Right lobe of liver (tissue), 6 donors: ENCODE data around the gene CRNKL1. TPM values are rescaled to one million over a fixed set of nuclear protein-coding genes. Genes with fewer than 3 reads are reported as not detected.

Source experiments
- ATAC-seq, 4 donors: fragments of 200-7000 bp; cut with Tn5 transposase; one replicate each; pipeline ENCODE4 v1.9.1; 2020; ENCODE audit warnings: mild to moderate bottlenecking in 4 of 4, moderate library complexity in 4 of 4
- DNase-seq, 3 donors: peaks; one replicate each; pipeline ENCODE4 v3.0.0-alpha.2; 2020
- H3K27ac ChIP-seq, 3 donors: fragments of 200-600 bp; one replicate each; pipeline ENCODE4 v1.8.0; 2022
- H3K27me3 ChIP-seq, 2 donors: fragments of 200-600 bp; one replicate each; pipeline ENCODE4 v1.8.0; 2022
- H3K36me3 ChIP-seq, 4 donors: fragments of 200-600 bp; sonication (generic) in 1 of 4; one replicate each; pipeline versions ENCODE4 v1.5.1 to v1.8.0; 2017 to 2022; ENCODE audit warnings: control low read depth in 1 of 4
- H3K4me1 ChIP-seq, 4 donors: fragments of 200-600 bp; sonication (generic) in 1 of 4; one replicate each; pipeline versions ENCODE4 v1.5.1 to v1.8.0; 2017 to 2022; ENCODE audit warnings: control low read depth in 1 of 4
- H3K4me3 ChIP-seq, 3 donors: fragments of 200-600 bp; one replicate each; pipeline ENCODE4 v1.8.0; 2022
- H3K9me3 ChIP-seq, 4 donors: fragments of 200-600 bp; sonication (generic) in 1 of 4; one replicate each; pipeline versions ENCODE4 v1.5.1 to v1.8.0; 2017 to 2022; ENCODE audit warnings: control low read depth in 1 of 4
- CTCF ChIP-seq, 4 donors: fragments of 200-600 bp in 3 of 4; fragments of 450-650 bp in 1 of 4; IDR thresholded peaks; one replicate each; pipeline versions ENCODE4 v1.5.1 to v1.8.0; 2016 to 2022; ENCODE audit warnings: antibody characterized with exemption in 4 of 4, mild to moderate bottlenecking in 2 of 4
- POLR2A ChIP-seq: fragments of 450-650 bp; IDR thresholded peaks from one replicate; pipeline ENCODE4 v1.6.1; 2017; ENCODE audit warnings: antibody characterized with exemption, mild to moderate bottlenecking
- WGBS: methylation state at CpG from one replicate; pipeline ENCODE4 v1.1.6; 2018; ENCODE audit warnings: low coverage, low lambda C conversion rate; ENCODE audit not compliant: insufficient coverage; ENCODE audit errors: missing lambda C conversion rate; 5-methylcytosine and 5-hydroxymethylcytosine counted together
- intact Hi-C, 2 donors: fragments of 100-400 bp; cut with DNase I; formaldehyde crosslinking; loops; one replicate each; pipeline versions ENCODE4 v1.11.2 to v1.14.1; 2022
- total RNA-seq, 6 experiments: library from RNA; depleted of rRNA in 2 of 6; stranded (reverse); fragments of >200 nt in 2 of 6; fragmentation: NEBNext Ultra II Directional in 3 of 6; extraction: Animal tissue kit (Norgen Biotek cat#: 25700) in 3 of 6; gene quantifications; one replicate each; pipeline versions ENCODE4 v1.1.0 to v1.2.4, GENCODE V29; 2016 to 2023
- donor health status: DM: no; HTN: yes; CAD: no.
- donor health status: DM: no; HTN: no; CAD: no.
- donor health status: DM: no; HTN: no; CAD: no.
- donor health status: DM: no; HTN: yes; CAD: no.
- donor health status: DM: no; HTN: yes; CAD: no.

CRNKL1 gene
- total RNA-seq, 6 experiments from 2014 or later = 5.5 to 13.2 (median 7.2) TPM

- Histone ChIP-seq H3K27ac (no peak overlapping the region), H3K4me1 (no peaks in the 10 kb centered on the region), H3K9me3 (no peaks in the 10 kb centered on the region), H3K4me3 (no peak overlapping the region), H3K36me3 (peaks cover 0 to 99% (median 47%) of the 10 kb centered on the region in 4 donors), H3K27me3 (no peaks in the 10 kb centered on the region)
- DNase-seq = no peak
- no peak for TF ChIP-seq POLR2A
- no peak for TF ChIP-seq CTCF (IDR thresholded peaks at IDR 0.05)
- intact Hi-C loops = no loop called here
- WGBS = 85% methylated on average over 3 of the region's 3 CpGs
- ATAC-seq = no peak
Measured at GRCh38 chr20:20036756-20037155, 15.5 kb downstream of the CRNKL1 start.

- Histone ChIP-seq H3K4me3 (no peak overlapping the region), H3K36me3 (peaks cover 0 to 79% (median 35%) of the 10 kb centered on the region in 4 donors), H3K27me3 (no peaks in the 10 kb centered on the region), H3K9me3 (no peaks in the 10 kb centered on the region), H3K4me1 (no peaks in the 10 kb centered on the region), H3K27ac (no peak overlapping the region)
- TF ChIP-seq CTCF (IDR thresholded peaks at IDR 0.05) (no peak), POLR2A (no peak)
- intact Hi-C loops = no loop called here
- WGBS = 83% methylated on average over 4 of the region's 4 CpGs
- DNase-seq (no peak), ATAC-seq (no peak)
Measured at GRCh38 chr20:20034486-20034885, 17.8 kb downstream of the CRNKL1 start.

GRCh38 chr20:20031790-20032189, 20.5 kb downstream of the CRNKL1 start:
- ATAC-seq (no peak), DNase-seq (no peak)
- H3K4me1 ChIP-seq = no peaks in the 10 kb centered on the region
- no peak overlapping the region for H3K4me3 ChIP-seq
- no peaks in the 10 kb centered on the region for H3K9me3 ChIP-seq
- no peak for TF ChIP-seq POLR2A
- no peak for TF ChIP-seq CTCF (IDR thresholded peaks at IDR 0.05)
- H3K27me3 ChIP-seq = no peaks in the 10 kb centered on the region
- intact Hi-C loops = no loop called here
- peaks cover 0 to 68% (median 25%) of the 10 kb centered on the region in 4 donors for H3K36me3 ChIP-seq
- WGBS = 88% methylated on average over 4 of the region's 5 CpGs
- no peak overlapping the region for H3K27ac ChIP-seq

GRCh38 chr20:20027284-20027683, 25.0 kb downstream of the CRNKL1 start:
- ATAC-seq = no peak
- TF ChIP-seq CTCF (IDR thresholded peaks at IDR 0.05) (no peak), POLR2A (no peak)
- intact Hi-C loops = no loop called here
- DNase-seq = no peak
- Histone ChIP-seq H3K27ac (no peak overlapping the region), H3K9me3 (no peaks in the 10 kb centered on the region), H3K4me1 (no peaks in the 10 kb centered on the region), H3K27me3 (no peaks in the 10 kb centered on the region), H3K36me3 (peaks cover 0 to 27% (median 12%) of the 10 kb centered on the region in 4 donors), H3K4me3 (no peak overlapping the region)
- 84% methylated on average over 2 of the region's 2 CpGs for WGBS

GRCh38 chr20:20024942-20025341, 27.3 kb downstream of the CRNKL1 start:
- Histone ChIP-seq H3K27ac (no peak overlapping the region), H3K4me3 (no peak overlapping the region), H3K9me3 (no peaks in the 10 kb centered on the region), H3K36me3 (peaks cover 0 to 19% (median 6%) of the 10 kb centered on the region in 4 donors), H3K4me1 (peaks cover 0 to 3% (median 0%) of the 10 kb centered on the region in 4 donors), H3K27me3 (no peaks in the 10 kb centered on the region)
- ATAC-seq (no peak), DNase-seq (no peak)
- intact Hi-C loops = no loop called here
- no peak for TF ChIP-seq CTCF (IDR thresholded peaks at IDR 0.05)
- no peak for TF ChIP-seq POLR2A
